T-helper 2 cell treated with Interferon-gamma antibody and Interleukin-4, amounts not matched to agents 100 ng/mL and 5 ng/mL, for 36 hours (primary cell): Measurements from ENCODE around the gene DMRT2. TPM values are rescaled to one million over a fixed set of nuclear protein-coding genes. Genes with fewer than 3 reads are reported as not detected.

Experiments
- intact Hi-C: fragments of 100-400 bp; cut with micrococcal nuclease; formaldehyde crosslinking; loops from one replicate; pipeline ENCODE4 v1.15.1; 2023
- total RNA-seq: library from RNA; stranded (reverse); gene quantifications from 2 replicates; pipeline ENCODE4 v1.2.3, GENCODE V29; 2022

DMRT2 gene
- total RNA-seq, 1 donor from 2014 or later = 0.52 TPM

DNA sequence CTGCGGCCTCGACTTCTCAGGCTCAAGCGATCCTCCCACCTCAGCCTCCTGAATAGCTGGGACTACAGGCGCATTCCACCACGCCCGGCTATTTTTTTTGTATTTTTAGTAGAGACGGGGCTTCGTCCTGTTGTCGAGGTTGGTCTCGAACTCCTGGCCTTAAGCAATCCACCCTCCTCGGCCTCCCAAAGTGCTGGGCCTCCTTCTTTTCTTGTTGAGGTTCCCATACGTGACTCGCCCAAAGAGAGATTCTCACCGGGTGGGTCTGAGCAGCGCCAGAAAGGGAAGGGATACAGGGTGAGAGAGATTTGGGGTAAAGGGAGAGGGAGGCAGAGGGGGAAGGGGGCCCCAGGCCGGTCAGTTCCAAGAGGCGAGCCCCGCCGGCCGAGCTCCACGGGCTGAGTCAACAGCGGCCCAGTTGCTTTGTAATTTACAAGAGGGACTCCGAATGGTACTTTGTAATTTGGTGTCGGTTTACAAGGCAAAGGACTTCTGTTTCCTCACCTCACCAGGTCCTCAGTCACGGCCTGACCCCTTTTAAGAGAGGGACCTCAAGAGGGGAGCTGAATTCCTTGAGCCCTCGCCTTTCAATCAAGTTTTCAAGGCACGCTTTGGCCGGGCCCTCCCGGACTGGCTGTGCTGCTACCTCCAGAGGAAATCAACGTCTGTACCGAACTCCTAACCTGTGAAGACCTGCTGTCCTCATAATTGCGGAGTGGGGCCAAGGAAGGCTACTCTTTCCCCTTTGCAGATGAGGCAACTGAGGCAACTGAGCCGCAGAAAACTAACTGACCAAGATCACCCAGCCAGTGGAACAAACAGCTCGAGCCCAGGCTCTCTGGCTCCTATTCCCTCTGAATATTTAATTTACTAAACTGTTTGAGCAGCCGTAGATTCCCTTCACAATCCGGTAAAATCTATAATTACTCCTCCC is 3.3 kb upstream of the DMRT2 start:
- intact Hi-C loops = no loop called here

DNA sequence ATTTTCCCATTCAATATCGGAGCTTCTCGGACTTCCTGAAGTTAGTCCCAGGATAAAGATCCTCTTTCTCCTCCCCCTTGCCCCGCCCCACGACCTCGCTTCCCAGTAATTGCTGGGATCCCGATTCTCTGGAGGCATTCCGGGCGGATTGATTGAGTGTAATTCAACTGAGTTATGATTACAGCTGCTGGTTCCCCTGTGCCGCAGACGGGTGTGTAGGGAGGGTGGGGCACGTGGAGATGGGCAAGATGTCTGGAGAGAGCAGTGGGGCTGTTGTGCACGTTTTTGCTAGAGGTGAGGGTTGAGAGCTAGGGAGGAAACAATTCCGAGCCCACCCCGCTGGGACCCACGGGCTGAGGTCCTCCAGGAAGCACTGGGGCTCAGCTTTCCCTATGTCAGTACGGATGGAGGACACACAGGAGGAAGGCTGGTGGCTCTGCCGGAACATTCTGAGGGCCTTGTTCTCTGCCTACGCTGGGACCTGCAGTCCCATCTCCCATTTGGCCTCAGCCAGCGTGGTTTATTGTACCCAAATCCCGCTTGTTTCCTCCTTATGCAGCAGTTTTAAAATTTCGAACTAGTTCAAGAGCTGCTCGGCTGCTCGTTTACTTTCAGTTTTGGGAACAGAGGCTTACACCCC is 2.4 kb upstream of the DMRT2 start:
- intact Hi-C loops = loop anchor here (2.0 kb wide), 2 partner anchors 75 to 205 kb away; no protein-coding TSS in a partner anchor

DNA sequence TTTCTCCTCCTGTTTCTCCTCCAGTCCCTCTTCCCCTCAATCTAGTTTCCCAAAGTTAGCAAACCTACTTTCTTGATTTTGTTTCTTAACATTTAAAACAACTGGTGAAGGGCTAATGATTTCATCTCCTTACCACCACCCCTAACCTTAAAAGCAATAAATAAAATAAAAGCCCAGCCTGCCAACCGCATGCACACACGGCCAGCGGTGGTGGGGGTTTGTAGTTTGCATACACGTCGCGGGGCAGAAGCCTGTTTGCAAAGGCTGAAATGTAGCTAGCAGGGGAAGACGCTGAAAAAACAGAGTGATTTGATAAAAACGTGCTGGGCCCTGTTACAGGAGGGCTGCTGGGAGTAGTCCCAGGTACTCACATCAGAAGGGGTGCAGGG is 1.9 kb upstream of the DMRT2 start:
- intact Hi-C loops = loop anchor here (2.0 kb wide), 2 partner anchors 75 to 205 kb away; no protein-coding TSS in a partner anchor

DNA sequence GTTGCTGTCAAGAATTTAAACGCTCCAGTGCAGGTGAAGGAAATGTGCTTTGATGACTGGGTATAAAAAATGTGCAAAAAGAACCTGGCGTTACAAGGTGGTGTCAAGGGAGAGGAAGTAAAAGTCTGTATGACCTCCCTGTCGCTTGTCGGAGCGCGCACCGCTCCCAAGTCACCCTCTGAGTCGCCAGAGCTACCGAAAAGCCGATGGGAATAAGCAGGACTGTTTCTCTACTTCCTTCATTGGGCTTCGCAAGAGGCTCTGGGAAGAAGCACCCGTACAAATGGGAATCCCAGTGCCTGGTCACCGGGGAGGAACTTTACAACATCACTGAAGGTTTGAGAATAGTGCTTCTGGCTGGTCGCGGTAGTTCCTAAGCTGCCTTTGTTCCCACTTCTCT is 1.3 kb upstream of the DMRT2 start:
- intact Hi-C loops = loop anchor here (2.0 kb wide), 2 partner anchors 76 to 206 kb away; no protein-coding TSS in a partner anchor

DNA sequence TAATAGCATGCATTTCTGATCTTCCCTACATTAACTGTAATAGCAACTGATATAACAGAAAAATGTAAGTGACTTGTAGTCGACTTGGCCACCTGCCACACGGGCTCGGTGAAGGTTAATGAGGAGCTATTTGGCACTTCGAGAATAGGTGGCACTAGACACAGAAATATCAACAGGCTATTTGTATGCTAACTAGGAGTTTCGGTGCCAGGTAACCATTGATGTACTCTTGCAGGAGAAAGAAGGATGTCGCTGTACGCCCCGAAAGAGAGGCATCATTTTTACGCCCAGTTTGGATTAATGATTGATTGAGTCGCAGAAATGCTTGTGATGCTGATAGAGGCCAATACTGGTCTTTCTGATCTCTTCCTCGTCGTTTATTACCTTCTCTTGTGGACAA is 516 bp upstream of the DMRT2 start:
- intact Hi-C loops = loop anchor here (2.0 kb wide), 2 partner anchors 77 to 207 kb away; no protein-coding TSS in a partner anchor

DNA sequence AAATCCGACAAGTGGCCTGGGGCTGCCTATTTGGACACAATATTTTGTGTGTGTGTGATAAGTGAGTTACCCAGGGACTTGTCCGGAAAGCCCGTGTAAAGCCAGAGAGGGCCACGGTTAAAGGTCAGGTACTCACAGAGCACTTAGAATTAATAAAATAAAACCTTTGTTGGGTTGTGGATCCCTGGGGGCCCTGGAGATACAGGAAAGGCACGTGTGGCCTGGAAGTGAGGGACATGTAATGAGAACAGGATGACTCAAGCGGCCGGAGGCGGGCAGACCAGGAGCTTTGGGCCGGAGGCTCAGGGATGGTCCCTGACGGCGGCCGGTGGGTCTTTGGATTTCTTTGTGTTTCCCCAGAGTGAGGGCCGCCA is 1.0 kb downstream of the DMRT2 start:
- intact Hi-C loops = no loop called here

DNA sequence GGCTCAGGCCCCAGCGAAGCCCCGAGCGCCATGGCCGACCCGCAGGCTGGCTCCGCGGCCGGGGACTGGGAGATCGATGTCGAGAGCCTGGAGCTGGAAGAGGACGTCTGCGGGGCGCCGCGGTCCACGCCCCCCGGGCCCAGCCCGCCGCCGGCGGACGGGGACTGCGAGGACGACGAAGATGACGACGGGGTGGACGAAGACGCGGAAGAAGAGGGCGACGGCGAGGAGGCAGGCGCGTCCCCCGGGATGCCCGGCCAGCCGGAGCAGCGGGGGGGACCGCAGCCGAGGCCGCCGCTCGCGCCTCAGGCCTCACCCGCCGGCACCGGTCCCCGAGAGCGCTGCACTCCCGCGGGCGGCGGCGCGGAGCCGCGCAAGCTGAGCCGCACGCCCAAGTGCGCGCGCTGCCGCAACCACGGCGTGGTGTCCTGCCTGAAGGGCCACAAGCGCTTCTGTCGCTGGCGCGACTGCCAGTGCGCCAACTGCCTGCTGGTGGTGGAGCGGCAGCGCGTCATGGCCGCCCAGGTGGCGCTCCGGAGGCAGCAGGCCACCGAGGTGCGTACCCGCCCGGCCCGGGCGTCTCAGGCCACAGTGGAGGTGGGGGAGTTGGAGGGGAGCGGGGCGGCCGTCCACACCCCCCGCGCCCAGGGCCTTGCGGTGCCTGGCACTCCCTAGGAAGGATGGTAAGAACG is 1.6 kb downstream of the DMRT2 start:
- intact Hi-C loops = no loop called here

DNA sequence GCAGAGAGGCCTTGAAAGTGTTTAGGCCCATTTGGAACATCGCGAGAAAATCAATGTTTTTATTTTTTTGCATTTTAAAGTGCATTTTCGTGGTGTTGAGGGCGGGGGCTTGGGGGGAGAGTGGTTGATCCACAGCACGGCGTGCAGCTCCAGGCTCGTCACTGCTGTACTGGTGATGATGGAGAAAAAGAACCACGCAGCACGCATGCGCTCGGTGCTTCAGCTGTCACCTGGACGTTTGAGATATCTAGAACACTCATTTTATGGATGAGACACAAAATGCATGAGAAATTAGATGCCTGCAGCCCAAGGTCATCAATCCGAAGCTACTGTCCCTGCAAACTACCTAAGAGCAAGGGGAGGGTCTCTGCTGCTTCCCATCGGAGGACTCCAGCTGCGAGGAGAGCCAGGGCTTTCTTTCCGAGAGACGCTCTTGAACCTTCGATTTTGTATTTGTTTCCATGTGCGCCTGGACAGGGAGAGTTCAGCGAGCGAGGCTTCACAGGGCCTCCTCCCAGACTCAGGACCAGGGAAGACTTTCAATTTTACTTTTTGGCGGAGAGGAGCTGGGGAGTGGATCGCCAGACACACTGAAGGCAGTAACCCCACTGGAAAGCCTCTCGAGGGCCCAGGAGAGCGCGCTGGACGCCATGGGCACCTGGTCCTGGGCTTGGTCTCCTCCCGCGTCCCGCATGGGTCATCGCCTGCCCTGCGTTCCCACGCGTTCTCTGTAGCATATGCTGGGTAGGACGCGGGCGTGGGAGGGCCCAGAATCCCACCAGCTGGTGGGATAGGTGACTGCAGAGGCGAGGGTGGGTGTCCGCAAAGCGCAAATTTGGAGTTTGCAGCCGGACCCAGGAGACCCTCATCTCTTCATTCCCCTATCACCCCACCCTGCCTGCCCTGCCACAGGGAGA is 2.5 kb downstream of the DMRT2 start:
- intact Hi-C loops = no loop called here

DNA sequence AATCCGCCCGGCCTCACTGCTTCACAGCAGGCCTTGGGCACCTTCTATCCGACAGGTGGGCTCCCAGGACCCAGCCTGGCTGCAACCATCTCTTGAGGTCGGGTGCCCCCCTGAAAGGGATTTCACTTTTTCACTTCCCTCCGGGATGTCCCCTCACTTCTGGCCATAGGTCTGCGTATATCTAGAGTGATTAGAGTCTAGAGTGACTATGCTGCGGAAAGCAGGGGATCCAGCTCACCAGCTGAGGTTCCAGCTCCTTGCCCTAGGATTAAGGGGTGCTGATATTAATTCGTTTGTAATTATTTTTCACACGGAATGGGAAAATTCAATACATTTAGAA is 3.1 kb downstream of the DMRT2 start:
- intact Hi-C loops = no loop called here

DNA sequence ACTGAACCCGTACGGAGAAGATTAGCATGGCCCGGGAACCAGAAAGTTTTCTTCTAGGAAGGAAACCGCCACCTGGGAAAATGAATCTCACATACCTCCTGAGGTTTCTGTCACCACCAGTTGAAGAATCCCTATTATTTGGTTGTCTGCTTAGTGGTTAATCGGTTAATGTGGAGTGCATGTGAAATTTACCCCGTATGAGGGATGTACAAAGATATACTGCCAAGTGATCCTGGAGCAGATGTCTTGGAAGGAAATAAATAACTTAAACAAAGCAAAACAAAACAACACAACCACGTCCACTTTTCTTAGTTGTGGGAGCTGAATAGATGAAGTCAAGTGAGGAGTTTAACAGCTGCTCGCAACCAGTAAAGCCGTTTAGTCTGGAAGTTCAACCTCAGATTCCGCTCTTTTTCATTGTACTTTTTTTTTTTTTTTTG is 3.8 kb downstream of the DMRT2 start:
- intact Hi-C loops = no loop called here

DNA sequence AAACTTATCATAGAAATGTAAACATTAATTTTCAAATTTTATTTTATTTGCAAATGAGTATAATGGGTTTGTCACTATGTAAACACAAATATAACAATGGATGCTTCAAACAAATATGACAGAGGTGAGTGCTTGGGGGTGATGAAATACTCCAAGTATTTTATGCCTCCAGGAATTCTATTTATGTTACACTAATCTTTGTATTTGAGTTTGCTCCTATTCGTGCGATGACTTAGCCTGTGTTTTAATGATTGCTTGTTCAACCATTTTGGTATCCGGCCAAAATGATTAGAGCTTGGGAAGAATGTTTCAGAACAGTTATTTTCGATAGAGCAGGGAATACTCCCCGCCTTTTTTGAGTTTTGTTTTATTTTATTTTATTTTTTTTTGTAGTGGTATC is 5.0 kb downstream of the DMRT2 start:
- intact Hi-C loops = no loop called here

DNA sequence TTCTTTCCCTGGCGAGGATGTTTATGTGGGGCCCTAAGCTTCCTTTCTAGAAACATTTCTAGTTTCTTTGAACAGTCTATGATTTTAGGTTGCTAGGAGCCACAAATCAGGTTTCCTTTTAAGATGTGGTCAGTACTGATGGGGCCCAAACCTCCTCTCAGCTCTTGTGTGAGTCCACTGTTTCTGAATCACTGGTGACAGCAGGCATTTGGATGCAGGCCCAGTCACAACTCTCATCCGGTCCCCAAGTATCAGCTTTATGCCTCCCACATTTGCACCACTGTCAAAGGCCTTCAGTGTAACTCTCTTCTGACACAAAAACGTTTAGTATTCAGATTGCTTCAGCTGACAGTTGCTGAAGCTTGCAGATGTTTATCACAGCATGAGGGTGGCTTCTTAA is 7.8 kb downstream of the DMRT2 start:
- intact Hi-C loops = no loop called here

DNA sequence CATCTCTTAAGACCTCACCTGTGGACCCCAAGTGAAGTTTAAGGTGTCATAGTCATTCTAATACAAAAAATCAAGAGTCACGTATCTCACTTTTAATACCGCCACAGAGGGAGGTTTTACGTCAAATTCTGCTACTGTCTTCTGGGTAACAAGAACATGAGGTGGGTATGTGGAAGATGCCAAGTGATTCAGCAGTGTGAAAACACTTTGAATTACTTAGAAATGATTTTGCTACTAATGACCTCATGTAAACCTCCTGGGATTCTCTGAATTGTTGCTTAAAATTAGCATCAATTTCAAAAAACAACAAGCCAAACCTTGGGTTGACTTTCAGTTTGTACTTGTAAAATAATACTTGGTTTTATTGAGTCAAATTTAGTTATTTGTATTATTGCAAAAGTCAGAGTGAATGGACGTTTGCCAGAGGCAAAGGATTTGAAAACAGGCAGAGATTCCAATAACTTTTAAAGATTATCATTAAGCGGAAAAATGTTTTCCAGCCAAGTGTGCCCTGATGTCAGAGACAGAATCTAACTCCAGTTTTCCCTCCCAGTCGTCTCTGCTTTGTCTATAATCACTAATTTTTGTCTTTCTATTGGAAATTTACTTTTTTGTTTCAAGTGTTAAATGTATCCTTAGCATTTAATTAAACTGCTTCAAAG is 8.8 kb downstream of the DMRT2 start:
- intact Hi-C loops = no loop called here

DNA sequence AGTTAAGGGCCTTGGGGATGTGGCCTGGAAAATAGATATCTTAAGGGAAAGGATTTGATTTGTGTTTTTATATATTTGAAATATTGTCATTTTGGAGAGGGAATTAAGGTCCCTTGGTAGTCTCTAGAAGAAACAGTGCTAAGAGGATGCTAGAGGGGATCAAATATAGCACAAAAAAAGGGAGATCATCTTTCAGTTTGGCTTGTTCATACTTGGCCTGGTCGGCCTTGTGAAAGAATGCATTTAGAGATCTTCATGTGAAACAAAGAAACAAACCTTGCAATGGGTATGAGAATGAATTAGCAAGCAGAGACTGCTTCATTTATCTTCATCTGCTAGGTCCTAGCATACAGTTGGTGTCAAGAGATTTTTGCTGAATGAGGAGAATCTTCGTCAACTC is 15.0 kb downstream of the DMRT2 start:
- intact Hi-C loops = no loop called here

DNA sequence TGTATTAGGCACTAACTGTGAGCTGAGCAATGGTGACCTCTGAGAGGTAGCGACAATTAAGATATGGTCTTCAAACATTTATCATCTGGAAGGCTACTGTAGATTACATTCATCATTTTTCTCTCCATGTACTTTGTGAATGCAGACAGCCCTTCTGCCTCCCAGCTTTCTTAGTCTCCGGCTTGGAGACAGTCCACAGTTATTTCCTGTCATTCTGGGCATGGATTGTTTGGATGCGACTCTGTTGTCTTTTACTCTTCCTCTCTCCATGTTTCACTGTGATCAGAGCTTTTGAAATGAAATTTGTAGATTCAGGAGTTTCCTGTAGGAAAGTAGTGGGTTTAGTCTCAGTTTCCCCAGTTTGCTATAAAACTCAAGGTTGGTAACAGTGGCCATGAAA is 20.5 kb downstream of the DMRT2 start:
- intact Hi-C loops = no loop called here

DNA sequence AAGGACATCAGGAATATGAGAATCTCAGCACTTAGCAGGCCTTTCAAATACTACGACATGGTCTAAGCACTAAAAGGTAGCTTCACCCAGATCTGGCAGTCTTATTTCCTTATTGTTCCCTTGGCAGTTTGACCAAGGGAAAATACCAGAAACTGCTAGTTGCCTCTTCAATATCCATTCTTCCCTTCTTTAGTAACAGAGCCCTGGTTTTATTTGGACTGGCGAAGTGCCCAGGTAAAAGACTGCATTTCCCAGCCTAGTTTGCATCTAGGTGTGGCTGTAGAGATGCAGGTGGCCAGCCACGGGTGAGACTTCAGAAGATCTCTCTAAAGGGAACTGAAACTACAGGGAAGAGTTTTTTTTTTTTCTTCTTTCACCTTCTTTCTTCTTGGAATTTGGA is 21.6 kb downstream of the DMRT2 start:
- intact Hi-C loops = no loop called here

DNA sequence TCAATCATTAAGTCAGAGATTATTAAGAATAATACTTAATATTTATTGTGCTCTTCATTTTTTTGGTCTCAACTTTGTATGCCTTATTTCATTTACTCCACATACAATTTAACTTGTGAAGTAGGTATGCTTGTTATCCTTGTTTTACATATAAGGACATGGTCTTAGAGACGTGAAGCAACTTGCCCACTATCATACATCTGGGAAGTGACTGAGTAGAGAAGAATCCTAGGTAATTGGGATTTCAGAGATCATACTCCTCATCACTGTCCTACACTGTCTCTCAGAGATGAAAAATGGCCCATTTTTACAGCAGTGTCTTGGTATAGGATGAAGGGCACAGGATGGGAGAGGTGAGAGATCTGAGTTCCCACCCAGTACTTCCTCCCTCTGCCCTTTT is 23.3 kb downstream of the DMRT2 start:
- intact Hi-C loops = no loop called here

DNA sequence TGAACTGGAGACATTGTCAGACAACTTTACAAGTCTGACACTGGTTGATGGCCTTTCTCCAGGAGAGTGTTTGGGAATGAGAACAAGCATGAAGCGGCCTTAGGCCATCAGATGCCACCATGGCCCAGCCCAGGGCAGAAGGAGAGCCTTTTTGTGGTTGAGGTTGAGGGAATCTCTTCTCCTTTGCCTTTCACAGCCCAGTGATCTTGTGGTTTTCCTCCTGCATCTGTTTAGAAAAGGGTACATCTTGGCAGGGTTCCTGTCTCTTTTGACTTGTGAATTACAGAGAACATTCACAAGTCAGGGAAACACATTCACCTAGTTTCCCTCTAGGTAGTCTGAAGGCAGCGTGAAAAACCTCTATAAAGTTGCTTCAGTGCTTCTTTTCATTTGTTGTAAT is 27.5 kb downstream of the DMRT2 start:
- intact Hi-C loops = no loop called here

DNA sequence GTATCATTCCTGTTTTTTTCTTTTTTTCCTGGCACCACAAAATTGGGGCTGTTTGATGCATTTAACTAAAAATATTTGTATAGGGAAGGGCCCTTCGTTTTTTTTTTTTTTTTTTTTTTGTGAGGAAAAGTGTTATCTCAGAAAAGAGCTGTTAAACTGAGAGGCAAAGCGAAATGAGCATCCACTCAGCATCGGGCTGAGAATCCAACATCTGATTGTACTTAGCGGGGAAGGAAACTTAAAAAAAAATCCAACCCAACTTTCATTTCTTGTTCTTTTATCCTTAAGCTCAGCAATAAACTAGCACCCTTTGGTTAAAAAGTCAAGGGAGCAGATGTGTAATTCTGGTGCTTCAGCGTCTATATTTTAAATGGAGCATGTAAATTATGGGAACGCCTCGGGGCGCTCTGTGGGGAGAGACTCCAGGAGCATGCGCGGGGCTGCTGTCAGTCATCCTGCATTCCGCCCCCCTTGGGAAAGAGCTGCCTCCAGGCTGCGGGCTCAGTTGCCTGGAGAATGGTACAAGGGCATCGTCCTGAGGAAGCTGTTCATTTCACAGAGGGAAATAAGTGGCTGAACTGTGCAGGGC is 33.3 kb downstream of the DMRT2 start:
- intact Hi-C loops = no loop called here

DNA sequence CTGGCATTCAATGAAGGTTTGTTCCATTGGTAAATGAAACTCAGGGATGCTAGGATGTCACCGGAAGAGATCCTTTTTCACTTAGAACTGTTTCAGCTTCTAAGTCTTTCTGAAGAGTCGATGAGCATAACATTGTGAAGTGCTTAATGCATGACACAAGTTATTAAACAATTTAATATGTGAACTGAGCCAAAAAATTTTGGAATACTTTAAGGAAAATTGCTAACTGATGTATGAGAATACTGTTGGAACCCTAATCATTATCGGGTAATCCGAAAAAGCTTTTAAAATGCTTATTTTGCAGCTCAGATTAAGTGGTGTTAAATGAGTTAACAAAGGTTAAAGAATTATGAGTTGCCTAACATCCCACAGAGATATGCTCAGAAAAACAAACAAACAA is 34.9 kb downstream of the DMRT2 start:
- intact Hi-C loops = no loop called here
